GM18951 (cell line): ENCODE data around the gene LMOD2.

Experiments used
- POLR2A ChIP-seq: IDR thresholded peaks from 4 replicates; pipeline ENCODE4 v1.6.1; 2011; ENCODE audit warnings: mild to moderate bottlenecking; ENCODE audit not compliant: insufficient read length, insufficient read depth; ENCODE audit errors: extremely low read depth
- in situ Hi-C: fragments of 300-500 bp; cut with MboI; formaldehyde crosslinking; loops from one replicate; pipeline ENCODE4 v1.12.0; 2022; ENCODE audit warnings: low sequenced_read_pairs, mixed read lengths, inconsistent platforms; ENCODE audit not compliant: unreplicated experiment

LMOD2 gene

DNA sequence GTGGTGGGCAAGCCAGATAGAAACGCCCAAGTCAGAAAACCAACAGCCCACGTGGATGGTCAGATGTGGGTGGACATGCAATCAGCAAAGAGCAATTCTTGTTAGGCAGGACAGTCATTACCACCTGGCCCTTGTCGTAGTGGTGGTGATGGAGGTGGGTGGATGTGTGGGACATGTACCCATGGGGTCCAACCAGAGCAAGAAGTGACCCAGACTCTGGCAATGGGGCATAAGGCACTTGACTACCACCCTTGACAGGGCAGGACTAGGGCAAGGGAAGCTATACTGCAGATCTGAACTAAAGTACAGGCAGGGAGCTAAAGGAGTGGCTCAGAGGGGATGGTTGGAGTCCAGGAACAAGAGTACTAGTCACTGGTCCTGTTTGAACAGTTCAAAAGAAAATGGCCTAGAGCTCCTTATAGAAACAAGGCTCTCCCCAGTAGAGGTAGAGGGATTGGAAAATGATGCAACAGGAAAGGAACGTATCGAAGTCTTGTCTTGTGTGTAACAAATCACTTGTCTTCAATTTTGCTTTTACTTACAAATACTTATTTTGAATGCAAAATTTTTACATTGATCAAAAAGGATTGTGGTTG, 17.6 kb downstream of the LMOD2 start:
- in situ Hi-C loops, result no loop called here
- no peak for TF ChIP-seq POLR2A

- no peak for TF ChIP-seq POLR2A
- in situ Hi-C loops, result no loop called here
These were observed 18.2 kb downstream of the LMOD2 start for GRCh38 chr7:123673752-123674398.

DNA sequence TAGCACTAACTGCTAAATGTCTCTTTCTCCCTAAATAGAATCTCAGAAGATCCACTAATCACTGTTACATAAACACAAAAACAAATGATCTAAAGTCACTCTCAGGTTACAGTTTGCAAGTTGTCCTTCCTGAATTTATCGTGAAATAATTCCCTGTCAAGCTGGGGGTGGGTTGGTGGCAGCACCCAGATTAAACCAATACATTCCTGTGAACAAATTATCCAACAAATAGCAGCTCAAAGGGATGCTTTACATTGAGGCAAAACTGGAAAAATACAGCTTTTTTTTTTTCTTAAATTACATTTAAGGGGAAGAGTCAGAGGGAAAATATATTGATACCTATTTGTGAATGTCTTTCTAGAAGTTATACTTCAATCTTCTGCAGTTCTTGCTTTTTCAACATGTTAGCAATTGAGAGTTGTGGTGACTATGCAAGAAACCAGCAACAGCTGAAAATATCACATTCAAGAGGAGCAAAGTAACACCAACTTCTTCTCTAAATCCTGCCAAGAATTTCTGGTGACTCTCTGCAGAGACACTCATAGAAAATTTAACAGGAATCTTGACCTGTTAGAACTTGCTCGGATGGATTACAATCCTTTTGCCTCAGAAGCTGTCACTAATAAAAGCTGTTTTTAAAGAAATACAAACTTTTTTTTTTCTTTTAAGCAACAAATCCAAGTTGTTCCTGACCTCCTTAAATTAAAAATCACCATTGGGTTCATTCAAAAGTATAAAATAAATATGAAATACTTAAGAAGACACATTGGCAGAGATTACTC, 18.9 kb downstream of the LMOD2 start:
- TF ChIP-seq POLR2A, result no peak
- in situ Hi-C loops, result no loop called here

GRCh38 chr7:123675181-123675473, 19.5 kb downstream of the LMOD2 start:
- in situ Hi-C loops, result no loop called here
- no peak for TF ChIP-seq POLR2A

DNA sequence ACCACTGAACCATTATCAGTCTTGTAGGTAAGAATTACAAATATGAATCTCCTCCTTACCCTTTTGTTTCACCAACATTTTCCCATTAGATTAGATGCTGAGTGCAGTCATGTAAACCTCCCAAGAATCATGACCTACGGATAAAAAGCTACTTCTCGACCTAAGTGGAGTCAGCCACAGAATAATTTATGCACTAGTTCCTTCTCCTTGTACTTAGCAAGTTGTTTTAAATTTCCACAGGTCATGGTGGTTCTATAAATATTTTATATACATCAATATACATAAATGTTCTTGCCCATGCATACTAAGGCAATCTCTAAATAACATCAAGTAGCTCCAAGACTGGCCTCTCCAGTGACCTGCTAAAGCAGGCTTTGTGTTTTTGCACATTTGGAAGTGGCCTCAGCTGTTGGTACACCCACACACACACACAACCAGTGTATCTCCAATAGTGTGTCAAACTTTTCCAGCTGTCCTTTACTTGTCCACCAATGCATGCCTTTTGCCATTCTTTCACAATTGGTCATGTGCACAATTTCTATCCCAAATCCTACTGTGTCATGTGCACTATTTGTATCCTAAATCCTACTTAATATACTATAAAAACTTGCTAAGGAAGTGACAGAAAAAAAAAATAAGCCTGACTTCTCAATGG, 21.5 kb downstream of the LMOD2 start:
- no peak for TF ChIP-seq POLR2A
- in situ Hi-C loops, result no loop called here

- TF ChIP-seq POLR2A, result no peak
- in situ Hi-C loops, result no loop called here
These were observed 23.9 kb downstream of the LMOD2 start for GRCh38 chr7:123679614-123680013.

- no peak for TF ChIP-seq POLR2A
- in situ Hi-C loops, result no loop called here
These were observed 24.9 kb downstream of the LMOD2 start for GRCh38 chr7:123680580-123680979.

- in situ Hi-C loops, result no loop called here
- no peak for TF ChIP-seq POLR2A
These were observed 25.9 kb downstream of the LMOD2 start for GRCh38 chr7:123681561-123681960.

DNA sequence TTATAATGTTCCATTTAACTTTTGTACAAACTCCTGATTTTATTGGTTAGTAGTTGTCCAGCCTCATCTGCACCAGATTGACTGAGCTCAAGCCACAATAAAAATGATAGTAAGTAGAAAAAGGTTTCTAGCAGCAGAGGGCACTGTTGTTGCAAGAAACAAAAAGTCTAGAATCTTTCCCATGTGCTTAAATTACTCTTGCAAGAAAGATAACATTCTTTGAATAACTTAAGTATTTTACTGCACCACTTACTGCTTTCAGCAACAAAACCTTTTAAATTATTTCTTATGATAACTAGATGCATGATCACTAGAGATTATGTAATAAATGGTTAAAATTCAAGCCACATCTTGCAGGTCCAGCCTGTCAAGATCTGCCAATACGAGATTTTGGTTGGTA, 27.0 kb downstream of the LMOD2 start:
- no peak for TF ChIP-seq POLR2A
- in situ Hi-C loops, result no loop called here

DNA sequence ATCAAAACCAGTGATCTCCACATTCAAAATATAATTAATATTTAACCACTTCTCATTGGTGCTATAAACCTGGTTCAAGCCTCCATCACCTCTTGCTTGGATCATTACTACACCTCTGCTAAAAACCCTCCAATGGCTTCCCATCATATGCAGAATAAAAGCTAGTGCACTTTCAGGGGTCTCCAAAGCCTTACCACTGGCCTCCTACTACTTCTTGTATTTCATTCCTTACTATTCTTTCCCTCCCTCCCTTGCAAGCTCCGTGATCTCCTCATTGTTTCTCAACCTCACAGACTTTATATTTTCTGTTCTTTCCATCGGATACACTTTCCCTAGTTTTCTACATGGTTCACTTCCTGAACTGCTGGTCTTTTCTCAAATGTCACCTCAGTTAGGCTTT, 31.5 kb downstream of the LMOD2 start:
- TF ChIP-seq POLR2A, result no peak
- in situ Hi-C loops, result no loop called here

GRCh38 chr7:123687727-123688126, 32.1 kb downstream of the LMOD2 start:
- in situ Hi-C loops, result no loop called here
- no peak for TF ChIP-seq POLR2A

- TF ChIP-seq POLR2A, result no peak
- in situ Hi-C loops, result no loop called here
These were observed 33.6 kb downstream of the LMOD2 start for GRCh38 chr7:123689250-123689649.

DNA sequence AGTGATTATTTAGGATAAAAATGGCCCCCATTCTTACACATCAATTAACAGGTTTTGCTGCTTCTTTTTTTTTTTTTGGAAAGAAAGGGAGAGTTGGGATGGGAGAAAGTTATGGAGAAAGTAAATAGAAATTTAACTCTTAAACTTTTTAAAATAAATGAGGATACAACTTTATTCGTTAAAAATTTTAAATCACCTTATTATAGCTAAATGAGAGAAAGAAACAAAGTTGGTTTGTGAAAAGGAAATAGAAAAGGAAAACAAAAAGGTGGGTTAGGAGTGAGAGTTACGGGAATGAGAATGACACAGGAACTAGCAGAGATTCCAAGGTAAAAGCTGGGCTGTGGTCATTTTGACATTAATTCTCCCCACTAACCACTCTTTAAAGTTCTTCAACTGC, 34.9 kb downstream of the LMOD2 start:
- no peak for TF ChIP-seq POLR2A
- in situ Hi-C loops, result no loop called here
